HL-60 (cell line): Measurements from ENCODE around the gene COL1A2.

ENCODE experiments used
- GABPA ChIP-seq: IDR thresholded peaks from 2 replicates; pipeline ENCODE4 v1.6.1; 2012; ENCODE audit warnings: low read depth
- POLR2AphosphoS5 ChIP-seq: IDR thresholded peaks from 2 replicates; pipeline ENCODE4 v1.6.1; 2012; ENCODE audit warnings: low read depth
- REST ChIP-seq: IDR thresholded peaks from 2 replicates; pipeline ENCODE4 v1.6.1; 2012; ENCODE audit warnings: low read depth; ENCODE audit not compliant: insufficient replicate concordance
- SPI1 ChIP-seq: IDR thresholded peaks from 2 replicates; pipeline ENCODE4 v1.6.1; 2012; ENCODE audit warnings: low read depth, mild to moderate bottlenecking, borderline replicate concordance
- TF ChIP-seq, protein P1 (sequence below): IDR thresholded peaks from one replicate; pipeline ENCODE4 v1.5.1; 2011; ENCODE audit warnings: low read length, control low read depth, inconsistent platforms; ENCODE audit not compliant: insufficient read depth

DNA sequence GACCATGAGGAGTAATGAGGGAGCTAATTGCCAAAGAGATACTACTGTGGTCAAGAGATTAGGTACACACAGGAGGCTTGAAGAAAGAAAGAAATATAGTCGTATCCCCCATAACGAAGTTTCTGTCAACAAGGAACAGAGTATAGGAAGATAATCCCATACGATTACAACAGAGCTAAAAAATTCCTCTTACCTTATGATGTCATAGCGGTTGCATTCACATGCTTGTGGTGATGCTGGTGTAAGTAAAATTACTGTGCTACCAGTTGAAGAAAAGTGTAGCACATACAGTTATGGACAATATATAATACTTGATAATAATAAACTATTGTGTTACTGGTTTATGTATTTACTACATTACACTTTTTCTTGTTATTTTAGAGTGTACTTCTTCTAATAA lies 63.3 kb downstream of the COL1A2 start:
- TF ChIP-seq, protein P1, sequence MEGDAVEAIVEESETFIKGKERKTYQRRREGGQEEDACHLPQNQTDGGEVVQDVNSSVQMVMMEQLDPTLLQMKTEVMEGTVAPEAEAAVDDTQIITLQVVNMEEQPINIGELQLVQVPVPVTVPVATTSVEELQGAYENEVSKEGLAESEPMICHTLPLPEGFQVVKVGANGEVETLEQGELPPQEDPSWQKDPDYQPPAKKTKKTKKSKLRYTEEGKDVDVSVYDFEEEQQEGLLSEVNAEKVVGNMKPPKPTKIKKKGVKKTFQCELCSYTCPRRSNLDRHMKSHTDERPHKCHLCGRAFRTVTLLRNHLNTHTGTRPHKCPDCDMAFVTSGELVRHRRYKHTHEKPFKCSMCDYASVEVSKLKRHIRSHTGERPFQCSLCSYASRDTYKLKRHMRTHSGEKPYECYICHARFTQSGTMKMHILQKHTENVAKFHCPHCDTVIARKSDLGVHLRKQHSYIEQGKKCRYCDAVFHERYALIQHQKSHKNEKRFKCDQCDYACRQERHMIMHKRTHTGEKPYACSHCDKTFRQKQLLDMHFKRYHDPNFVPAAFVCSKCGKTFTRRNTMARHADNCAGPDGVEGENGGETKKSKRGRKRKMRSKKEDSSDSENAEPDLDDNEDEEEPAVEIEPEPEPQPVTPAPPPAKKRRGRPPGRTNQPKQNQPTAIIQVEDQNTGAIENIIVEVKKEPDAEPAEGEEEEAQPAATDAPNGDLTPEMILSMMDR: no peak
- TF ChIP-seq GABPA: no peak
- TF ChIP-seq POLR2AphosphoS5: no peak
- TF ChIP-seq REST: no peak
- no peak for TF ChIP-seq SPI1
